ENCODE measurements around the gene CELF4. TPM values are rescaled to one million over a fixed set of nuclear protein-coding genes. Genes with fewer than 3 reads are reported as not detected.

Gene CELF4
- total and polyA plus RNA-seq, 2 donors (not counting 1 experiment from before 2014, with no cell fraction given), result 0.17 TPM; not detected in 1

DNA sequence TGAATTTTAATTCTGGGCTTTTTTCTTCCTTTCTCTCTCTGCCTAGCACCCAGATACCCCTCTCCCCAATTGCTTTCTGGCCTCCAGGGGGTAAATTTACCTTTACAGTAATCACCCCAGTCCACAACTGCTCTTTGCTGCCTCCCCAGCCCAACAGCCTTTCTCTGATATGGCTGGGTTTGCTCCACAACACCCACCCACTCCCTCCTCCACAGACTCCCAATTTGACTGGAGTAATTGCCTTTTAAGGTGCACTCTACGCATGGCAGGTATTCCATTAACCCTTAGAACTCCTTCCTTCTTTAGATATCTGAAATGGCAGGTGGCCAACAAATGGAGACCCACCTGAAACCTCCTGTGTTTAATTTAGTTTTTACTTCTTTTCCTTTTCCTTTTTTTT lies 3.6 kb downstream of the CELF4 start:
- TF ChIP-seq, protein P1, sequence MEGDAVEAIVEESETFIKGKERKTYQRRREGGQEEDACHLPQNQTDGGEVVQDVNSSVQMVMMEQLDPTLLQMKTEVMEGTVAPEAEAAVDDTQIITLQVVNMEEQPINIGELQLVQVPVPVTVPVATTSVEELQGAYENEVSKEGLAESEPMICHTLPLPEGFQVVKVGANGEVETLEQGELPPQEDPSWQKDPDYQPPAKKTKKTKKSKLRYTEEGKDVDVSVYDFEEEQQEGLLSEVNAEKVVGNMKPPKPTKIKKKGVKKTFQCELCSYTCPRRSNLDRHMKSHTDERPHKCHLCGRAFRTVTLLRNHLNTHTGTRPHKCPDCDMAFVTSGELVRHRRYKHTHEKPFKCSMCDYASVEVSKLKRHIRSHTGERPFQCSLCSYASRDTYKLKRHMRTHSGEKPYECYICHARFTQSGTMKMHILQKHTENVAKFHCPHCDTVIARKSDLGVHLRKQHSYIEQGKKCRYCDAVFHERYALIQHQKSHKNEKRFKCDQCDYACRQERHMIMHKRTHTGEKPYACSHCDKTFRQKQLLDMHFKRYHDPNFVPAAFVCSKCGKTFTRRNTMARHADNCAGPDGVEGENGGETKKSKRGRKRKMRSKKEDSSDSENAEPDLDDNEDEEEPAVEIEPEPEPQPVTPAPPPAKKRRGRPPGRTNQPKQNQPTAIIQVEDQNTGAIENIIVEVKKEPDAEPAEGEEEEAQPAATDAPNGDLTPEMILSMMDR (conservative IDR thresholded peaks at IDR 0.05 in 1 of 2, IDR thresholded peaks at IDR 0.05 in 1 of 2; ENCODE audit: low read depth in 1 of 2, low read length in 2 of 2), result no peak
- TF ChIP-seq EZH2 (IDR thresholded peaks at IDR 0.05; ENCODE audit: low read length, missing control alignments), result no peak
- Histone ChIP-seq H2AFZ (ENCODE audit: low read length) (no peak overlapping the region), H3K4me2 (ENCODE audit: extremely low read depth, insufficient read depth, low read length) (no peak overlapping the region), H3K36me3 (ENCODE audit: control insufficient read depth, insufficient read depth, low read length) (no peaks in the 10 kb centered on the region), H3K4me1 (ENCODE audit: control insufficient read depth, extremely low read depth, insufficient read depth, low read length) (no peaks in the 10 kb centered on the region), H3K4me3 (replicated peaks in 1 of 4; ENCODE audit: control extremely low read depth in 1 of 4, insufficient read depth in 1 of 4, low read depth in 3 of 4, low read length in 4 of 4) (no peak overlapping the region), H3K9ac (ENCODE audit: insufficient read depth, low read length) (no peak overlapping the region), H4K20me1 (ENCODE audit: control insufficient read depth, extremely low read depth, insufficient read depth, low read length) (no peaks in the 10 kb centered on the region), H3K79me2 (ENCODE audit: control insufficient read depth, insufficient read depth, low read length) (no peaks in the 10 kb centered on the region), H3K9me3 (ENCODE audit: control insufficient read depth, insufficient read depth, low read depth, low read length) (no peaks in the 10 kb centered on the region), H3K27ac (ENCODE audit: insufficient read depth, low read length) (no peak overlapping the region), H3K27me3 (ENCODE audit: control insufficient read depth, insufficient read depth, low read length) (peaks cover 11% of the 10 kb centered on the region)
- DNase-seq (ENCODE audit: low read depth in 2 of 2), result no peak

DNA sequence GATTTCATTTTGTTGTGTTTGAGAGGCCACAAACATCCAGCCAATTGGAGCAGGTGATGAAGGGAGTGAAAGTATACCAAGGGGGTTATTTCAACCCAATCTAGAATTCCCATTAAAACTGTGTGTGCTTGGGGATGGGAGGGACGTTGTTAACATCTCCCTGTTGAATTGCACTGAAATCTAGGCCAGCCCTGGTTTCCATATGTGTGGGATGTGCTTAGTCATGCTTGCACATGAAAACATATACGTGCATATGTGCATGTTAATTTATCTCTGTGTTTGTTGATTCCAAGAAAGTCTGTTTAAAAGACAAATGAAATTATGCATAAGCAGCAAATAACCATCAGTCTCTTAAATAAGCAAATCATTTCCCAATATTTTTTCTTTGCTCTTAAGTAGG lies 5.6 kb downstream of the CELF4 start:
- Histone ChIP-seq H3K4me2 (ENCODE audit: extremely low read depth, insufficient read depth, low read length) (no peak overlapping the region), H3K4me3 (replicated peaks in 1 of 4; ENCODE audit: control extremely low read depth in 1 of 4, insufficient read depth in 1 of 4, low read depth in 3 of 4, low read length in 4 of 4) (no peak overlapping the region), H3K36me3 (ENCODE audit: control insufficient read depth, insufficient read depth, low read length) (no peaks in the 10 kb centered on the region), H4K20me1 (ENCODE audit: control insufficient read depth, extremely low read depth, insufficient read depth, low read length) (no peaks in the 10 kb centered on the region), H3K9ac (ENCODE audit: insufficient read depth, low read length) (no peak overlapping the region), H3K79me2 (ENCODE audit: control insufficient read depth, insufficient read depth, low read length) (no peaks in the 10 kb centered on the region), H3K27ac (ENCODE audit: insufficient read depth, low read length) (no peak overlapping the region), H2AFZ (ENCODE audit: low read length) (no peak overlapping the region), H3K27me3 (ENCODE audit: control insufficient read depth, insufficient read depth, low read length) (peaks cover under 1% of the 10 kb centered on the region), H3K4me1 (ENCODE audit: control insufficient read depth, extremely low read depth, insufficient read depth, low read length) (no peaks in the 10 kb centered on the region), H3K9me3 (ENCODE audit: control insufficient read depth, insufficient read depth, low read depth, low read length) (no peaks in the 10 kb centered on the region)
- no peak for DNase-seq (ENCODE audit: low read depth in 2 of 2)
- no peak for TF ChIP-seq EZH2 (IDR thresholded peaks at IDR 0.05; ENCODE audit: low read length, missing control alignments)
- TF ChIP-seq, protein P1 (conservative IDR thresholded peaks at IDR 0.05 in 1 of 2, IDR thresholded peaks at IDR 0.05 in 1 of 2; ENCODE audit: low read depth in 1 of 2, low read length in 2 of 2), result no peak

DNA sequence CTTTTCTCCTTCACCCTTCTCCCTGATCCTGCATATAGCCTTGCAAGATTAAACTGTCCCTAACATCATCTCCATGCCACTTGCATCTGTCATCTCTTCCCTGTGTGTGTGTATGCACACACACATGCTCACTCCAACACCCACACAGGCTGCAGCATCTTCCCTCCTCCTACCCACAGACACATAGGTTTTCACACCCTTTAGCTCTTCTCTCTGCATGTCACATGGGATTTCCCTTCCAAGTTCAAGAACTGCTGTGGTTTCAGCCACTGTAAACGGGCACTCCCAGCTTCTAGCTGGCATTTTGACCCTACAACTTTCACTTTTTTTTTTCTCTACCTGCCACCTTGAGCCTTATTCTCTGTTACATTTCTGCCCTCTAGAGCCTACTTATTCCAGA lies 6.4 kb downstream of the CELF4 start:
- Histone ChIP-seq H3K4me1 (ENCODE audit: control insufficient read depth, extremely low read depth, insufficient read depth, low read length) (no peaks in the 10 kb centered on the region), H3K36me3 (ENCODE audit: control insufficient read depth, insufficient read depth, low read length) (no peaks in the 10 kb centered on the region), H3K9ac (ENCODE audit: insufficient read depth, low read length) (no peak overlapping the region), H3K4me2 (ENCODE audit: extremely low read depth, insufficient read depth, low read length) (no peak overlapping the region), H4K20me1 (ENCODE audit: control insufficient read depth, extremely low read depth, insufficient read depth, low read length) (no peaks in the 10 kb centered on the region), H3K79me2 (ENCODE audit: control insufficient read depth, insufficient read depth, low read length) (no peaks in the 10 kb centered on the region), H3K27ac (ENCODE audit: insufficient read depth, low read length) (no peak overlapping the region), H3K27me3 (ENCODE audit: control insufficient read depth, insufficient read depth, low read length) (no peaks in the 10 kb centered on the region), H3K9me3 (ENCODE audit: control insufficient read depth, insufficient read depth, low read depth, low read length) (no peaks in the 10 kb centered on the region), H2AFZ (ENCODE audit: low read length) (no peak overlapping the region), H3K4me3 (replicated peaks in 1 of 4; ENCODE audit: control extremely low read depth in 1 of 4, insufficient read depth in 1 of 4, low read depth in 3 of 4, low read length in 4 of 4) (no peak overlapping the region)
- no peak for DNase-seq (ENCODE audit: low read depth in 2 of 2)
- no peak for TF ChIP-seq EZH2 (IDR thresholded peaks at IDR 0.05; ENCODE audit: low read length, missing control alignments)
- TF ChIP-seq, protein P1 (conservative IDR thresholded peaks at IDR 0.05 in 1 of 2, IDR thresholded peaks at IDR 0.05 in 1 of 2; ENCODE audit: low read depth in 1 of 2, low read length in 2 of 2), result no peak
